ENCODE results near the gene DOK7. TPM values are rescaled to one million over a fixed set of nuclear protein-coding genes. Genes with fewer than 3 reads are reported as not detected.

Gene DOK7
- polyA plus RNA-seq, 1 experiment, result not detected

GRCh38 chr4:3478446-3479357, 15.6 kb downstream of the DOK7 start:
- TF ChIP-seq CTCF (IDR thresholded peaks at IDR 0.05; ENCODE audit: insufficient read depth, low read depth, low read length), result no peak
- Histone ChIP-seq H3K27me3 (ENCODE audit: control insufficient read depth, insufficient read depth, low read length) (peaks cover 2% of the 10 kb centered on the region; the same call in 1 of the 2 replicates), H3K4me3 (ENCODE audit: low read depth, low read length) (no peak overlapping the region), H3K36me3 (ENCODE audit: control insufficient read depth, insufficient read depth, low read length) (no peaks in the 10 kb centered on the region)
- CTCF ChIA-PET, result interaction anchor here (0.5 to 3.1 kb wide), 4 partner anchors 7 to 381 kb away, joined by 3 to 22 read pairs (median 8); no protein-coding TSS in a partner anchor
- DNase-seq (ENCODE audit: low read depth), result no peak
- POLR2A ChIA-PET, result no interaction called here

GRCh38 chr4:3479358-3480101, 16.4 kb downstream of the DOK7 start:
- CTCF ChIA-PET, result interaction anchor here (0.7 to 3.1 kb wide), 17 partner anchors 8 to 462 kb away, joined by 3 to 22 read pairs (median 5); partner anchors contain the start of gene DOK7
- POLR2A ChIA-PET, result no interaction called here
- TF ChIP-seq CTCF (IDR thresholded peaks at IDR 0.05; ENCODE audit: insufficient read depth, low read depth, low read length), result no peak
- DNase-seq (ENCODE audit: low read depth), result no peak
- no peaks in the 10 kb centered on the region for H3K36me3 ChIP-seq (ENCODE audit: control insufficient read depth, insufficient read depth, low read length)
- H3K27me3 ChIP-seq (ENCODE audit: control insufficient read depth, insufficient read depth, low read length), result peaks cover 2% of the 10 kb centered on the region; the same call in 1 of the 2 replicates
- H3K4me3 ChIP-seq (ENCODE audit: low read depth, low read length), result no peak overlapping the region

- ChIA-PET CTCF (interaction anchor here (0.6 to 3.1 kb wide), 42 partner anchors 9 to 1296 kb away, joined by 3 to 22 read pairs (median 3); partner anchors contain the start of gene DOK7), POLR2A (no interaction called here)
- no peaks in the 10 kb centered on the region; the same call in 1 of the 2 replicates for H3K27me3 ChIP-seq (ENCODE audit: control insufficient read depth, insufficient read depth, low read length)
These were observed 17.5 kb downstream of the DOK7 start for GRCh38 chr4:3480528-3481112.

GRCh38 chr4:3481113-3481531, 18.0 kb downstream of the DOK7 start:
- POLR2A ChIA-PET, result no interaction called here
- no peak for DNase-seq (ENCODE audit: low read depth)
- no peaks in the 10 kb centered on the region for H3K36me3 ChIP-seq (ENCODE audit: control insufficient read depth, insufficient read depth, low read length)
- no peaks in the 10 kb centered on the region; the same call in 1 of the 2 replicates for H3K27me3 ChIP-seq (ENCODE audit: control insufficient read depth, insufficient read depth, low read length)
- TF ChIP-seq CTCF (IDR thresholded peaks at IDR 0.05; ENCODE audit: insufficient read depth, low read depth, low read length), result no peak
- CTCF ChIA-PET, result interaction anchor here (0.6 to 3.1 kb wide), 35 partner anchors 8 to 1296 kb away, joined by 3 to 22 read pairs (median 3); partner anchors contain the start of gene DOK7
- H3K4me3 ChIP-seq (ENCODE audit: low read depth, low read length), result no peak overlapping the region

More at GRCh38 chr4:3480528-3481112, 17.5 kb downstream of the DOK7 start:
- H3K4me3 ChIP-seq (ENCODE audit: low read depth, low read length), result no peak overlapping the region
- DNase-seq (ENCODE audit: low read depth), result no peak
- H3K36me3 ChIP-seq (ENCODE audit: control insufficient read depth, insufficient read depth, low read length), result no peaks in the 10 kb centered on the region
- TF ChIP-seq CTCF (IDR thresholded peaks at IDR 0.05; ENCODE audit: insufficient read depth, low read depth, low read length), result peak; percentile 100

Data from BJ (cell line).